Dermis microvascular lymphatic vessel endothelial cell (primary cell): ENCODE data around the gene PEX11G. TPM values are rescaled to one million over a fixed set of nuclear protein-coding genes. Genes with fewer than 3 reads are reported as not detected.

Source experiments
- DNase-seq, 2 donors: peaks; one replicate each; pipeline versions ENCODE4 v3.0.0 to v3.0.0-alpha.2; 2010; ENCODE audit warnings: low read depth in 2 of 2
- total RNA-seq: library from RNA; depleted of rRNA; stranded (reverse); fragments of >200 nt; gene quantifications from 2 replicates; pipeline ENCODE4 v1.2.1, GENCODE V29; 2014

The PEX11G gene
- total RNA-seq, 1 donor from 2014 or later, result 1.8 TPM

- no peak for DNase-seq
Measured at GRCh38 chr19:7521551-7522071, 32.8 kb upstream of the PEX11G start.

- DNase-seq, result no peak
Measured at GRCh38 chr19:7520131-7521051, 31.6 kb upstream of the PEX11G start.

GRCh38 chr19:7519361-7520130 is 30.7 kb upstream of the PEX11G start:
- DNase-seq, result no peak

DNA sequence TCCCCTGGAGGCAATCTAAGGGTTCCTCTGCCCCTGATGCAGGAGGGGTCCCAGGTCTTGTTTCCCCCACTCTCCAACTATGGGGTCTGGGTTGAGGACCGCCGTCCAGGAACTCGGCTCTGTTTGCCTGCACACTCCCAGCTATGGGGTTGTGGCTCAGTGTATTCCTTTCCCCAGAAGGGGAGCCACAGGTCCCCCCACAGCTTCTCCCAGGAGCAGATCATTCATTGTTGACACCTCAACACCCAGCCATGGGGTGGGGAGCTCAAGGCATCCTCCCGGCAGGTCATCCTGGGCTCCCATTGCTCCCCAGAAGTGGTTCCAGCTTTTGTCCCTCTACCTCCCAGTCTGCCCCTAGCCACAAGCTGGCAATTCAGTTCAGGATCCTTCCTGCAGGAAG is 28.0 kb upstream of the PEX11G start:
- DNase-seq, result no peak

DNA sequence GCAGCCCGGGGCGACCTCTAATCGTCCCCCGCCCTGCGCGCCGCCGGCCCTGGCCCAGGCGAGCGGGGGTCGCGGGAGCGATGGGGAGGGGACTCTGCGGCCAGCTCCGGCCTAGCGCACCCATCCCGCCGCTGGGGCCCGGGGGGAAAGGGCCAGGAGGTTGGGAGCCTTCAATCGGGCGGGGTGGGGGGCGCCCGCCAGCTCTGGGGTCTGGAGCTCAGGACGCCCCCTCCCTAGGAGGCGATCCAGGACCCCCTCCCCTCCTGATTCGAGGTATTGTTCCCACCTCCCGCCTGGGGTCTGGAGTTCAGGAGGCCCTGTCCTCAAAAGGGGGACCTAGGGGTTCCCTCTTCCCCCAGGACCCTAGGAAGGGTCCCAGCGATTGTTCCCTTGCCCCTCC is 27.5 kb upstream of the PEX11G start:
- no peak for DNase-seq

DNA sequence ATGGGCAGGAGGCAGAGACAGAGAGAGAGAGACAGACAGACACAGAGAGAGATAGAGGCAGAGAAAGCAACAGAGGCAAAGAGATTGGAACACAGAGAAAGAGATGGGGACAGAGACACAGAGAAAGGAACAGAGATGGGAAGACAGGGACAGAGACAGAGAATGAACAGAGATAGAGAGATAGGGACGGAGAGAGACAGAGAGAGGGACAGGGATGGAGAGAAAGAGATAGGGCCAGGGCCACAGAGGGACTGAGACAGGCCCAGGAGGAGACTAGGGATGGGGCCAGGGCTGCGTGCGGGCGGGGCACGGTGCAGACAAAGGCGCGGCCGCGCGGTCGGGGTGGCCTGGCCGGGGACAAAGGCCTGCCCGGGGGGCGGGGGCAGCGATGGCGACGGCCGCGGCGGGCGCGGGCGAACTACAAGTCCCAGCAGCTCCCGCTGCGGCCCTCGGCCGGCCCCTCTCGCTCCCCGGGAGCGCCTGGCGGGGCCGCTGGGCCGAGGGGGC is 26.9 kb upstream of the PEX11G start, which contains the start of gene ZNF358:
ZNF358 (plus strand) TSS at position 459 of the 507 bp plus-strand sequence. CDS start 3,140 bp downstream, outside the sequence.
- peak in 1 of 2 donors; percentile 78 for DNase-seq

- no peak for DNase-seq
Measured at GRCh38 chr19:7515110-7515644, 26.3 kb upstream of the PEX11G start.

- DNase-seq, result no peak
Measured at GRCh38 chr19:7513809-7514642, 25.2 kb upstream of the PEX11G start.

DNA sequence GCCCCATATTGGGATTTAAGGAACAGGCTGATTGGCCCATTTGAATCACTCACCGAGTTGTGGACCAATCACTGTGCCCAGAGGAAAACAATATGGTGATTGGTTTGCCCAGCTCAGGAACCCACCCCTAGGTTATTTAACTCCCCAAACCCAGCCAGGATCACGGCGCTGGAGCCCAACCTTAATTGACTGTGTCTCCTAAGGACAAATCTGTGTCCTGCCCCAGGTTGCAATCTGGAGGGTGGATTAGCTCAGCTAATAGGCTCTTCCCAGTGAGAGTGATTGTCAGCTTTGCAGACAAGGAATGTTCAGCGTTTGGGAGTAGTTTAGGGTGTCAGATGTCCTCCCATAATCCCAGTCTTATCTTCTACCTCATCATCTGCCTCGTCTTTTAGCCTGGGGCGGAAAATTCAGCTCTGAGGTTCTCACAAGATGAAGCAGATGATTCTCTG is 23.6 kb upstream of the PEX11G start:
- no peak for DNase-seq

DNA sequence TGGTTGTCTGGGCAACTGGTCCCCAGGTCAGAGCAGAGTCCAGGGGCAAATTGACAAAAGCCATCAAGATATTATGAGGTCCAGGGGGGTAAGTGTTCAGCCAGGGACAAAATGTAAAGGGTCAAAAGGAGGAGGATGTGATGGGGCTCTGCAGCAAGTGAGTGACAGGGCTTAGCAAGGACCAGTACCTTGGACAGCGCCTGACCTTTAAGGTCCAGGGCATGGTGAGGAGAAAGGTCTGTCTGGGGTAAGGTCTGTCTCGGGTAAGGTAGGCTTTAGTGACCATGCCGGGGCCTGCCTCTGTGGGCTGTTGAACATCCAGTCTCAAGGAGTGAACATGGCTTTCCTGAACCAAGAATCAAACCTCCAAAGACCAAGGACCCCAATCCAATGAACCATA is 20.8 kb upstream of the PEX11G start:
- no peak for DNase-seq

DNA sequence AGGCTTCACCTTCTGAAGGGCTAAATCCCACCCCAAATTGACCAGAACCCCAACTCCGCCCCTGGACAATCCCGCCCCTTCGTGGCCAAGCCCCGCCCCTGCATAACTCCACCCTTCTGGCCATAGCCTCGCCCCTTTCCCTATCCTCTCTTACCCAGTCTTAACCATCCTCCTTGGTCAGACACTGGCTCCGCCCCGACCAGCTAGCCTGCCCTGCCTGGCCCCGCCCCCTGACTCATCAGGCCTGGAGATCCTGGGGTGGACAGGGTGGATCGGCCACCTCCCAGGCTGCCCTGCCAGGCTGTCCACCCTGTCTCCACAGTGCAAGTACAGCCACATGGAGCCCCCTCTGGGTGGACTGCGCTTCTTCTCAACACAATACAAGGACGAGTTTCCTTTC is 19.0 kb upstream of the PEX11G start:
- DNase-seq, result peak in 1 of 2 donors; percentile 80

GRCh38 chr19:7506385-7507328 is 17.8 kb upstream of the PEX11G start:
- peak in 1 of 2 donors; percentile 69 for DNase-seq

DNA sequence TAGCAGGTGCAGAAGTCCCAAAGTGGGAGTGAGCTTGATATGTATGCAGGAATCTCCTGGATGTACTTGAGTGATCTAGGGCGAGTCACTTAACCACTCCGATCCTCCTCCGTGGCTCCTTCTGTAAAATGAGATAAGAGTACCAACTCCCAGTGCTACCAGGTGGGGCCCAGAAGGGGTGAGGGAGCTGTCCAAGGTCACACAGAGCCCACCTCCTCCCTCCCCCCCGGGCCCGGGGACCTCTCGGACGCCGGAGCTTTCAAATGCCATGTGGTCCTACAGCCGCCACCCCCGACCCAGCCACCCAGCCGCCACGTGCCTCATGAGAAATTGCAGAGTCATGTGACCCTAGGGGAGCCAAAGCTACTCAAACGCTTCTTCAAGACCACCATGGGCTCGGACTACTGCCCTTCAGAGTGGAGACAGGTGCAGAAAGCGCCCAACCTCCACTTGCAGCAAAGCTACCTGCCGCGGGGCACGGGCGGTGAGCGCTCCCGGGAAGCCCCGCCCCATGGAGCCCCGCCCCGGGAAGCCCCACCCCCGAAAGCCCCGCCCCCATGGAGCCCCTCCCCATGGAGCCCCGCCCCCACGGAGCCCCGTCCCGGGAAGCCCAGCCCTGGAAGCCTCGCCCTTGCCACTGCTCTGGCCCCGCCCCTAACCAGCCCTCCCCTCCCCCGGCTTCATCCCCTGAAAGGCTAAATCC is 17.0 kb upstream of the PEX11G start:
- no peak for DNase-seq

DNA sequence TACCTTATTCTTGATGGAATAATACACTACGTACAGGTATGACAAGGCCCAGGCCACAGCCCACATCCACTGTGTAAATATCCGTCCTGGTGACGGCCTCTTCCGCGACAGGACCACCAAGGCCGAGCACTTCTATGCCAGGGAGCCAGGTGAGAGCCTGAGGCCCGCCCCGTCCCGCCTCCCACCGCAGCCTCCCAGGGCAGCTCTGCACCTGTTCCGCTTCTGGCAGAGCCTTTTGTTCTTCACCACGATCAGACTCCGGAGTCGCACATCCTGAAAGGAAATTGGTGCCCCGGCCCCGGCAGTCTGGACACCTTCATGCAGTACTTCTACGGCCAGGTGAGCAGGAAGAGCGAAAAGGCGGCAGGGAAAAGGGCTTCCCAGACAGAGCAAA is 16.4 kb upstream of the PEX11G start:
- no peak for DNase-seq

DNA sequence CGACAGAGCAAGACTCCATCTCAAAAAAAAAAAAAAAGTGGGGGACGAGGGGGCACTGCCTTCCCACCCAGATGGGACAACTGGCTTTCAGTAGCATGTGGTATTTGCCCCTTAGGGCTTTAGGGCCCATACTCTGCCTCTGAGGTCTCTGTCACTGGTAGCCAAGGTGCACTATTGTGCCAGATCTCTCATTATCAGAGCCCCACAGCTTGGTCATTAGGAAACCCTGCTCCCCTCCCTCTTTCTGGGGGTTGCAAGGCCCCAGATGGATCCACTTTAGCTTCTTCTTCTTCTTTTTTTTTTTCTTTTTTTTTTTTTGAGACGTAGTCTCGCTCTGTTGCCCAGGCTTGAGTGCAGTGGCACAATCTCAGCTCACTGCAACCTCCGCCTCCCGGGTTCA is 15.8 kb upstream of the PEX11G start:
- DNase-seq, result no peak

GRCh38 chr19:7502552-7502951 is 13.7 kb upstream of the PEX11G start:
- DNase-seq, result no peak

DNA sequence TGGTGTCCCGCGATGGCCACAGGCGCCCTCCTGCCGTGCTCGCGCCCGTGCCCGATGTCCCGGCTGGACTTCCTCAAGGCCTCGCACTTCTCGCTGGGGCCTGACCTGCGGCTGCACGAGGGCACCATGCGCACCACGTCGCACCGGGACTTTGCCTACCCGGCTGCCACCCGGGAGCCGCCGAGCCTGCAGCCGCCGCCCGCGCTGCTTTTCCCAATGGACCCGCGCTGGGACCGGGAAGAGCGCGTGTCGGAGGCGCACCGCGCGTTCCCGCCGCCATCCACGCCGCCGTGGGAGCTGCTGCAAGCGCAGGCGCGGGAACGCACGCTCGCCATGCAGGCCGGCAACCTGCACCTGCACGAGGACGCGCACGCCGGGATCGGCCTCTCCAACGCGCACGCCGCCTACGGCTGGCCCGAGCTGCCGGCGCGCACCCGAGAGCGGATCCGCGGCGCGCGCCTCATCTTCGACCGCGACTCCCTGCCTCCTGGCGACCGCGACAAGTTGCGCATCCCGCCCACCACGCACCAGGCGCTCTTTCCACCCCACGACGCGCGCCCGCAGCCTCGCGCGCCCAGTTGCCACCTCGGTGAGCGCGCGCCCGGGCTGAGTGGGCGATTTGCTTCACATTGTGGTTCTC is 12.1 kb upstream of the PEX11G start:
- peak; percentile 57 to 78 for DNase-seq

- DNase-seq, result no peak
Measured at GRCh38 chr19:7497292-7497691, 8.5 kb upstream of the PEX11G start.
